Kidney epithelial cell (primary cell): ENCODE data around the gene TMIE. TPM values are rescaled to one million over a fixed set of nuclear protein-coding genes. Genes with fewer than 3 reads are reported as not detected.

Source experiments
- DNase-seq: peaks from one replicate; pipeline ENCODE4 v3.0.0-alpha.2; 2010; ENCODE audit warnings: low read depth
- H3K27me3 ChIP-seq: 2 replicates; pipeline ENCODE4 v1.6.0; 2011; ENCODE audit warnings: low read length; ENCODE audit not compliant: control insufficient read depth, insufficient read depth
- H3K36me3 ChIP-seq: 2 replicates; pipeline ENCODE4 v1.5.1; 2011; ENCODE audit warnings: low read length; ENCODE audit not compliant: control insufficient read depth, insufficient read depth
- H3K4me3 ChIP-seq: 2 replicates; pipeline ENCODE4 v1.5.1; 2011; ENCODE audit warnings: low read depth, mild to moderate bottlenecking, control low read depth, low read length
- total RNA-seq: library from RNA; depleted of rRNA; stranded (reverse); fragments of >200 nt; gene quantifications from 2 replicates; pipeline ENCODE4 v1.2.3, GENCODE V29; 2015
- TF ChIP-seq, protein P1 (sequence below): IDR thresholded peaks from 2 replicates; pipeline ENCODE4 v1.5.1; 2011; ENCODE audit warnings: mild to moderate bottlenecking, moderate library complexity, low read length, control low read depth, inconsistent platforms; ENCODE audit not compliant: insufficient read depth, poor library complexity, severe bottlenecking

TMIE gene
- total RNA-seq, 1 donor from 2014 or later: 1.9 TPM

- Histone ChIP-seq H3K4me3 (no peak overlapping the region), H3K27me3 (peaks cover 10% of the 10 kb centered on the region), H3K36me3 (no peaks in the 10 kb centered on the region)
- TF ChIP-seq, protein P1, sequence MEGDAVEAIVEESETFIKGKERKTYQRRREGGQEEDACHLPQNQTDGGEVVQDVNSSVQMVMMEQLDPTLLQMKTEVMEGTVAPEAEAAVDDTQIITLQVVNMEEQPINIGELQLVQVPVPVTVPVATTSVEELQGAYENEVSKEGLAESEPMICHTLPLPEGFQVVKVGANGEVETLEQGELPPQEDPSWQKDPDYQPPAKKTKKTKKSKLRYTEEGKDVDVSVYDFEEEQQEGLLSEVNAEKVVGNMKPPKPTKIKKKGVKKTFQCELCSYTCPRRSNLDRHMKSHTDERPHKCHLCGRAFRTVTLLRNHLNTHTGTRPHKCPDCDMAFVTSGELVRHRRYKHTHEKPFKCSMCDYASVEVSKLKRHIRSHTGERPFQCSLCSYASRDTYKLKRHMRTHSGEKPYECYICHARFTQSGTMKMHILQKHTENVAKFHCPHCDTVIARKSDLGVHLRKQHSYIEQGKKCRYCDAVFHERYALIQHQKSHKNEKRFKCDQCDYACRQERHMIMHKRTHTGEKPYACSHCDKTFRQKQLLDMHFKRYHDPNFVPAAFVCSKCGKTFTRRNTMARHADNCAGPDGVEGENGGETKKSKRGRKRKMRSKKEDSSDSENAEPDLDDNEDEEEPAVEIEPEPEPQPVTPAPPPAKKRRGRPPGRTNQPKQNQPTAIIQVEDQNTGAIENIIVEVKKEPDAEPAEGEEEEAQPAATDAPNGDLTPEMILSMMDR: no peak
- no peak for DNase-seq
Observed at GRCh38 chr3:46708401-46709156, 7.4 kb downstream of the TMIE start.

GRCh38 chr3:46709157-46709654 is 8.0 kb downstream of the TMIE start:
- no peak for DNase-seq

DNA sequence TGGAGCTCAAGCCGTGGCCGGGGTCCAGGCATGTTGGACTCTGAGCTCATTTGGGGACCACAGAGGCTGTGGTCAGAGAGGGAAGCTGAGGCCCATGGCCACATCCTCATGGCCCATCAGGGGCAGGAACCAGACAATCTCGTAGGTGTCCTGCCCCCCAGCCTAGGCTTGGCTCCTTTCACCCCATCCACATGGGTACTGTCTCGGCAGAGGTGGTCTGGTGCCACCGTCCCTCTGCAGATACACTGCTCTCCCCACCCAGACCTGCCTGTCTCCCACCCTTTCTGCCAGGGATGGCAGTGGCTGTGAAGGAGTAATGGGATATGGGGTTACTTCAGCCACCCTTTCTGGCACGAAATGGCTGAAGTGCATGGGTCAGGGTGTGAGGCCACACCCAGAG is 8.5 kb downstream of the TMIE start:
- Histone ChIP-seq H3K27me3 (peaks cover 3% of the 10 kb centered on the region), H3K36me3 (no peaks in the 10 kb centered on the region), H3K4me3 (no peak overlapping the region)
- TF ChIP-seq, protein P1: no peak
- no peak for DNase-seq

More at GRCh38 chr3:46709157-46709654, 8.0 kb downstream of the TMIE start:
- peaks cover 5% of the 10 kb centered on the region for H3K27me3 ChIP-seq
- H3K4me3 ChIP-seq: no peak overlapping the region
- no peaks in the 10 kb centered on the region for H3K36me3 ChIP-seq
- TF ChIP-seq, protein P1: no peak

DNA sequence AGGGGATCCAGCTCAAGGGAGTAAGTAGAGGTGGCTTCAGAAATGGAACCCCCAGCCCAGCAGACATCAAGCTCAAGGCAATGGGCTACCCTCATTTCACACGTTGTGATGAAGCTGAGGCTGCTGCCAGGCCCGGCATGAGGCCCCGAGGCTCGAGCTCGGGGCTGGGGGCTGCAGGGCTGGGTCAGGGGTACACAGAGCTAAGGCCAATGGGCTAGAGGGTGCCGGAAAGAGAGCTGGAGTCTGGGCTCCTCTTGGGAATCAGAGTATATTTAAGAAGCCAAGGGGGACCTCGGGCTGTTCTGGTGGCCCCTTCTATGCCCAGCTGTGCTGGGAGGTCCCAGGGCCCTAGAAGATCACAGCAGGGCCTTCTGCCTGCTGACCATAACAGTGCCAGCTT is 9.0 kb downstream of the TMIE start:
- Histone ChIP-seq H3K27me3 (peaks cover 3% of the 10 kb centered on the region), H3K4me3 (no peak overlapping the region), H3K36me3 (no peaks in the 10 kb centered on the region)
- TF ChIP-seq, protein P1: no peak
- no peak for DNase-seq

DNA sequence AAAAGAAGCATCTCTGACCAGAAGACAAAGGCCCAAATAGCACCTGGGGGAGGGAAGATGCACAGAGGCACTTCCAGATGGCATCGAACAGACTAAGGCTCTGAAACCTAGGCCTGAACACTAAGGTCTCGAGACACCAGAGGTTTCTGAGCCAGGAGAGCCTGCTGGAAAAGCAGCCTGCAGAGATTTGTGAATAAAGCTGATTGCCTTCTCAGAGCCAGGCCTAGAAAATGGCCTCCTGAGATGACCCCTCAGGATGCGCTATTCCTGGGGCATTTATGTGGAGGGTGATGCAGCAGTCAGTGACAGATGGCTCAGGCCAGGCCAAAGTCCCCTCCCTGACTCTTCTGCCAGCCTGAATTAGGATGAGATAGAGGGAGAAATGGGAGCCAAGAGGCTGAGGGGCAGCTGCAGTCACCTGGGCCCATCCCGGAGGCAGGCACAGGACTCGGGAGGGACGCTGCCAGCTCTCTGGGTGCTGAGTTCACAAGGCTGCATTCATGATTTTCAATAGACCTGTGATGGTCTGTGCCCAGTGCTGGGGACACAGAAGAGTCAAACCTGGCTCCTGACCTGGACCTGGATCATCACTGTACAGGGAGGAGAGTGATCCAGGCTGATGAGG is 9.6 kb downstream of the TMIE start:
- Histone ChIP-seq H3K4me3 (no peak overlapping the region), H3K36me3 (no peaks in the 10 kb centered on the region), H3K27me3 (peaks cover 5% of the 10 kb centered on the region)
- TF ChIP-seq, protein P1: no peak
- DNase-seq: no peak
